Thyroid gland (tissue), 4 donors: ENCODE measurements around the gene ARHGEF4. TPM values are rescaled to one million over a fixed set of nuclear protein-coding genes. Genes with fewer than 3 reads are reported as not detected.

Experiments
- DNase-seq, 2 donors: peaks; one replicate each; pipeline ENCODE4 v3.0.0-alpha.2; 2019
- H3K27ac ChIP-seq, 3 donors: fragments of 200-600 bp; sonication (generic); 1 replicate in 2 of 3; 2 replicates in 1 of 3; pipeline ENCODE4 v1.5.1; 2016 to 2019; ENCODE audit warnings: mild to moderate bottlenecking in 1 of 3, moderate library complexity in 1 of 3
- H3K27me3 ChIP-seq: fragments of 200-600 bp; sonication (generic); one replicate; pipeline ENCODE4 v1.5.1; 2019
- H3K36me3 ChIP-seq, 2 donors: fragments of 200-600 bp; sonication (generic); one replicate each; pipeline ENCODE4 v1.5.1; 2016 to 2019
- H3K4me1 ChIP-seq, 2 donors: fragments of 200-600 bp; sonication (generic); one replicate each; pipeline ENCODE4 v1.5.1; 2017 to 2019
- H3K4me3 ChIP-seq, 3 donors: fragments of 200-600 bp; sonication (generic); replicated peaks in 1 of 3; 1 replicate in 2 of 3; 2 replicates in 1 of 3; pipeline ENCODE4 v1.5.1; 2016; ENCODE audit warnings: mild to moderate bottlenecking in 1 of 3
- H3K9me3 ChIP-seq: fragments of 200-600 bp; sonication (generic); one replicate; pipeline ENCODE4 v1.5.1; 2017
- POLR2A ChIP-seq, 2 donors: fragments of 450-650 bp; IDR thresholded peaks; one replicate each; pipeline ENCODE4 v1.6.1; 2017; ENCODE audit warnings: antibody characterized with exemption in 2 of 2, mild to moderate bottlenecking in 2 of 2, moderate library complexity in 1 of 2
- WGBS, 2 donors: methylation state at CpG; one replicate each; pipeline ENCODE4 v1.1.5; 2017; 5-methylcytosine and 5-hydroxymethylcytosine counted together
- intact Hi-C: fragments of 100-400 bp; cut with DNase I; formaldehyde crosslinking; loops from one replicate; pipeline ENCODE4 v1.15.1; 2023
- total RNA-seq, 4 donors: library from RNA; depleted of rRNA; stranded (reverse); fragments of >200 nt; gene quantifications; one replicate each; pipeline ENCODE4 v1.2.3, GENCODE V29; 2016
- TF ChIP-seq, protein P1 (sequence below), 6 experiments: fragments of 200-600 bp in 3 of 6; fragments of 450-650 bp in 3 of 6; sonication (generic) in 3 of 6; IDR thresholded peaks; one replicate each; pipeline ENCODE4 v1.5.1; 2016 to 2019; ENCODE audit warnings: antibody characterized with exemption in 6 of 6, mild to moderate bottlenecking in 2 of 6, inconsistent platforms in 1 of 6, moderate library complexity in 1 of 6

Gene ARHGEF4
- total RNA-seq, 4 donors from 2014 or later = 15.6 to 24.3 (median 22.5) TPM

DNA sequence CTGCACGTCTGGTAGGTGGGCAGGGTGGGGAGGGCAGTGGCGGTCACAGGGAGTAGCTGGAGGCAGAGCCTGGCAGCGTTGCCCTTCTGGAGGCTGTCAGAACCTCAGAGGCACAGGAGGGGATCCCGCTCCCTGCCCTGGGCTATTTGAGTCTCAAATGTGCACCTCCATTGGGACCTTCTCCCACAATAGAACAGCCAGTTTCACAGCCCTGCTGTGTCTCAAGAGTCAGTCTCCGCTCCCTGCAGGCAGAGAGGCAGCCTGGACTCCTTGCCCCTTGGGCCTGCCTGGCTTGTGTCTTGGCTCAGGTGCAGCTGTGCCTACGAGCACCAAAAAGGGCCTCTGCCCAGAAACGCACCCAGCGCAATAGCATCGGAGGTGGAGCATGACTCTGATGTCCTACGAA lies 199.1 kb downstream of the ARHGEF4 start:
- Histone ChIP-seq H3K27me3 (no peaks in the 10 kb centered on the region), H3K27ac (no peak overlapping the region), H3K4me1 (peaks cover 17 to 62% of the 10 kb centered on the region in 2 donors), H3K9me3 (no peaks in the 10 kb centered on the region), H3K4me3 (no peak overlapping the region), H3K36me3 (no peaks in the 10 kb centered on the region)
- DNase-seq = no peak
- TF ChIP-seq, protein P1, sequence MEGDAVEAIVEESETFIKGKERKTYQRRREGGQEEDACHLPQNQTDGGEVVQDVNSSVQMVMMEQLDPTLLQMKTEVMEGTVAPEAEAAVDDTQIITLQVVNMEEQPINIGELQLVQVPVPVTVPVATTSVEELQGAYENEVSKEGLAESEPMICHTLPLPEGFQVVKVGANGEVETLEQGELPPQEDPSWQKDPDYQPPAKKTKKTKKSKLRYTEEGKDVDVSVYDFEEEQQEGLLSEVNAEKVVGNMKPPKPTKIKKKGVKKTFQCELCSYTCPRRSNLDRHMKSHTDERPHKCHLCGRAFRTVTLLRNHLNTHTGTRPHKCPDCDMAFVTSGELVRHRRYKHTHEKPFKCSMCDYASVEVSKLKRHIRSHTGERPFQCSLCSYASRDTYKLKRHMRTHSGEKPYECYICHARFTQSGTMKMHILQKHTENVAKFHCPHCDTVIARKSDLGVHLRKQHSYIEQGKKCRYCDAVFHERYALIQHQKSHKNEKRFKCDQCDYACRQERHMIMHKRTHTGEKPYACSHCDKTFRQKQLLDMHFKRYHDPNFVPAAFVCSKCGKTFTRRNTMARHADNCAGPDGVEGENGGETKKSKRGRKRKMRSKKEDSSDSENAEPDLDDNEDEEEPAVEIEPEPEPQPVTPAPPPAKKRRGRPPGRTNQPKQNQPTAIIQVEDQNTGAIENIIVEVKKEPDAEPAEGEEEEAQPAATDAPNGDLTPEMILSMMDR (IDR thresholded peaks at IDR 0.05) = no peak
- no peak for TF ChIP-seq POLR2A (IDR thresholded peaks at IDR 0.05)
- intact Hi-C loops = no loop called here
- WGBS, 2 donors = 75 to 83% methylated on average over 6 to 8 of the region's 10 CpGs

DNA sequence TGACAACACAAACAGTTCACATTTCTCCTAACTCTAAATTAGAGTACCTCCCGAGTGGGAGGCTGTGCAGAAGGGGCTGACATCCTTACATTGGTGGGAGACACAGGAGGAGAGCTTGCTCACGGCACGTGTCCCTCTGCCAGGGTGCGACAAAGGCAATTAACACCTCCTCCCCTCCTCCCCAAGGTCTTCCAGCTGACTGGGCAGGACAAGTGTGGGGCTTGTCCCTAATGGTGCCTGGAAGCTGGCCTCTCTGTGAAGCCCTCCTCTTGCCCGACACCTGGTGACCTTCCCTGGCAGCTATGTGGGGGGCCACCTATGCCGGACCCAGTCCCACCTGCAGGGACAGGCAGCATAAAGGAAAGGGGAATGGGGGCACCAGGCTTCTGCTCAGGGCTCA lies 199.6 kb downstream of the ARHGEF4 start:
- Histone ChIP-seq H3K27me3 (no peaks in the 10 kb centered on the region), H3K27ac (no peak overlapping the region), H3K9me3 (no peaks in the 10 kb centered on the region), H3K4me3 (no peak overlapping the region), H3K4me1 (peaks cover 17 to 67% of the 10 kb centered on the region in 2 donors), H3K36me3 (no peaks in the 10 kb centered on the region)
- no peak for DNase-seq
- intact Hi-C loops = no loop called here
- TF ChIP-seq POLR2A (IDR thresholded peaks at IDR 0.05) = no peak
- TF ChIP-seq, protein P1 (IDR thresholded peaks at IDR 0.05) = no peak
- WGBS, 2 donors = 67 to 68% methylated on average over 4 to 6 of the region's 6 CpGs

DNA sequence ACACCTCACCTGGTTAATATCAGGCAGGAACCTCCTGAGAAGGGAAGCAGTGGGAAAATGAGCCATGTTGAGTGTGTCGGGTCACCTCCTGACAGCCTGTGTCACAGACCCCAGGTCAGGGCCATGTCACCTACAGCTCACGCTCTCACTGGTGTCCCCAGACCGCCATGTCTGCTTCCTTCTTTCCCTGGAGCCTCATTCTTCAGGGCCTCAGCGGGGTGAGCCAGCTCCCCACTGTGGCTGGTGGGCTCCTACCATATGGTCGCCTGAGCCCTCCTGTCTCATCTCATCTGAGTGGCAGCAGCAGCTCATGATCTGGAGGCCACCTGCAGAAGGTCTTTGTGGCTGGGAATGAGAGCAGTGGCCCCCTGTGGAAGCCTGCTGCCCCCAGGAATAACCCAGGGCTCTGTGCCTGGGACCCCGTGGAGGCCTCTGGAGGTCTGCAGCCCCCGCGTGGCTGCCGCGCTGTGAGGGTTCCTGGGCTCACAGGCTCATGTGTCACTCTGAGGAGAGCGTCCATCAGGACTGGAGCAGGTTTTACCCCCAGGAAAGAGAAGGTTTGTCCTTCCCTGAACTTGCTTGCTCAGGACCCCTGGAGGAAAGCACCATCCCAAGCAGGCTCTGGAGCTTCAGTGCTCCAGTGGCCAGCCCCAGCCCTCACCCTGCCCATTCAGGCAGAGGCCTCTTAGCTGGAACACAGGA lies 200.1 kb downstream of the ARHGEF4 start:
- Histone ChIP-seq H3K27ac (peak overlapping the region; percentile 28 to 62 (median 50)), H3K27me3 (no peaks in the 10 kb centered on the region), H3K9me3 (no peaks in the 10 kb centered on the region), H3K36me3 (no peaks in the 10 kb centered on the region), H3K4me3 (no peak overlapping the region), H3K4me1 (peaks cover 17 to 72% of the 10 kb centered on the region in 2 donors)
- no peak for DNase-seq
- intact Hi-C loops = no loop called here
- TF ChIP-seq POLR2A (IDR thresholded peaks at IDR 0.05) = no peak
- TF ChIP-seq, protein P1 (IDR thresholded peaks at IDR 0.05) = no peak
- 95 to 97% methylated on average over 5 of the region's 11 CpGs for WGBS, 2 donors

DNA sequence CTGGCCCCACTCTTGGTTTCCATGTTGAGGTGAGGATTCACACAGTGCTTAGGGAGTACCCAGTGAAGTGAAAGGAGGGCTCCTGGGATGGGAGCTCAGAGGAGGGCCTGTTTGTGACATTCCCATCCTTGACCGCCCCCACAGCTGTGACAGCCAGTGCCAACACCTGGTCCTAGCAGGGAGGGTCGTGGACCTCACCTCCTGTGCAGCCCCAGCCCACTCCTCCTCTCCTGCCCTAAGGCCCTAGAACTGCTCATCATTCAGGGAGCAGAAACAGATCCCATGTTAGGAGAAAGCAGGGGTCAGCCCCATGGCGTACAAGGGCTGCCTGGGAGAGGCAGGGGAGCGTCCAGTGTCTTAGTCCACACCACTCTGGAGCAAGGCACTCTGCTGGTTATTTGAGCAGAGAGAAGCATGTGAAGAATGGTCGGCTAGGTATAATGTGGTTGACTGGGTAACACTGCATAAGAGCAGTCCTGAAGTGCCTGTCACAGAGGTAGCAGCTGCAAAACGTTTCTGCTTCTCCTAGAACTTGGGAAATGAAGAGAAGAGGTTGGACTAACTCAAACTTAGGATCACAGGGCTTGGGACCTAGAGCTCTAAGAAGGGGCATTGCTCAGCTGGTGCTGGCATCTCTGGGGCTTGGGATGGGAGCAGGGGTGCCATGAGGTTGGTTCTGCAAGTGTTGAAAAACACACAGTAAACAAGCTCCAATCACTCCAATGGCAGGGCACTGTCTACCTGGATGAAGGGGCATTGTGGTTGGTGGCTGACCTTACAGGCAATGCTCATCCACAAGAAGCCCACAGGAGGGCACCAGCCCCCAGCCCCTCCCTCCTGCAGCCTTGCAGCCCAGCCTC lies 200.9 kb downstream of the ARHGEF4 start:
- Histone ChIP-seq H3K4me1 (peaks cover 17 to 80% of the 10 kb centered on the region in 2 donors), H3K27ac (peak overlapping the region; percentile 28 to 62 (median 50)), H3K36me3 (no peaks in the 10 kb centered on the region), H3K27me3 (no peaks in the 10 kb centered on the region), H3K9me3 (no peaks in the 10 kb centered on the region), H3K4me3 (no peak overlapping the region)
- no peak for TF ChIP-seq POLR2A (IDR thresholded peaks at IDR 0.05)
- peak; percentile 63 to 68 for DNase-seq
- intact Hi-C loops = no loop called here
- 37 to 44% methylated on average over 6 of the region's 6 CpGs for WGBS, 2 donors

DNA sequence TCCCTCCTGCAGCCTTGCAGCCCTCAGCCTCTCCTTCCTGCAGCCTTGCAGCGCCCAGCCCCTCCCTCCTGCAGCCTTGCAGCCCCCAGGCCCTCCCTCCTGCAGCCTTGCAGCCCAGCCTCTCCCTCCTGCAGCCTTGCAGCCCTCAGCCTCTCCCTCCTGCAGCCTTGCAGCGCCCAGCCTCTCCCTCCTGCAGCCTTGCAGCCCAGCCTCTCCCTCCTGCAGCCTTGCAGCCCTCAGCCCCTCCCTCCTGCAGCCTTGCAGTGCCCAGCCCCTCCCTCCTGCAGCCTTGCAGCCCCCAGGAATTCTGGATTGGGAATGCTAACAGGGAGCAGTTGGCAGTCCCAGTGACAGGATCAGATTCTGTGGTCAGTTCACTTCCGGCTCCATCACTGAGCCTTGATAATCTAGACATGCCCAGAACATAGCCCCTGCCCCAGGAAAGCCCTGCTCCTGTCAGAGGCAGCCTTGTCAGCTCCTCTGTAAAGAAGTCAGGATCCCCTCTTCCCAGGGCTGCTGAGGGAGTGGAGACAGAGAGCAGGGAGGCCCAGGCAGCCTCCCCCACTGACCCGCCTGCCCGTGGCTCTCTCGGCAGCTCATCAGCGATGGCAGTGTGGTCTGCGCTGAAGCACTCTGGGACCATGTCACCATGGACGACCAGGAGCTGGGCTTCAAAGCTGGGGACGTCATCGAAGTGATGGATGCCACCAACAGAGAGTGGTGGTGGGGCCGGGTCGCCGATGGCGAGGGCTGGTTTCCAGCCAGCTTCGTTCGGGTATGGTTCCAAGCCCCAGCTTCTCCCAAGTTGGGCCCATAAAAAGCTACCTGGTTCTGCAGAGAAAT lies 201.8 kb downstream of the ARHGEF4 start:
- Histone ChIP-seq H3K4me1 (peaks cover 17 to 86% of the 10 kb centered on the region in 2 donors), H3K27me3 (no peaks in the 10 kb centered on the region), H3K36me3 (no peaks in the 10 kb centered on the region), H3K9me3 (no peaks in the 10 kb centered on the region), H3K4me3 (no peak overlapping the region), H3K27ac (no peak overlapping the region)
- intact Hi-C loops = no loop called here
- TF ChIP-seq, protein P1 (IDR thresholded peaks at IDR 0.05) = no peak
- no peak for TF ChIP-seq POLR2A (IDR thresholded peaks at IDR 0.05)
- no peak for DNase-seq
- 80 to 86% methylated on average over 14 to 17 of the region's 17 CpGs for WGBS, 2 donors
